Hematopoietic multipotent progenitor cell treated with erythropoietin and hydrocortisone succinate and interleukin-3 and kit ligand, for 17 days (in vitro differentiated cells): ENCODE data around the gene TRIB2.
A peak's percentile ranks its signal among the peaks of the same experiment; 100 is the strongest.
"Not testable (repeated sequence)": the region's sequence is repeated elsewhere in the genome, so short reads cannot be mapped to it uniquely, and the experiment has no call there.

Experiments used
- DNase-seq: peaks from one replicate; pipeline ENCODE4 v3.0.0-alpha.2; 2015; ENCODE audit warnings: low spot score

TRIB2 gene

DNA sequence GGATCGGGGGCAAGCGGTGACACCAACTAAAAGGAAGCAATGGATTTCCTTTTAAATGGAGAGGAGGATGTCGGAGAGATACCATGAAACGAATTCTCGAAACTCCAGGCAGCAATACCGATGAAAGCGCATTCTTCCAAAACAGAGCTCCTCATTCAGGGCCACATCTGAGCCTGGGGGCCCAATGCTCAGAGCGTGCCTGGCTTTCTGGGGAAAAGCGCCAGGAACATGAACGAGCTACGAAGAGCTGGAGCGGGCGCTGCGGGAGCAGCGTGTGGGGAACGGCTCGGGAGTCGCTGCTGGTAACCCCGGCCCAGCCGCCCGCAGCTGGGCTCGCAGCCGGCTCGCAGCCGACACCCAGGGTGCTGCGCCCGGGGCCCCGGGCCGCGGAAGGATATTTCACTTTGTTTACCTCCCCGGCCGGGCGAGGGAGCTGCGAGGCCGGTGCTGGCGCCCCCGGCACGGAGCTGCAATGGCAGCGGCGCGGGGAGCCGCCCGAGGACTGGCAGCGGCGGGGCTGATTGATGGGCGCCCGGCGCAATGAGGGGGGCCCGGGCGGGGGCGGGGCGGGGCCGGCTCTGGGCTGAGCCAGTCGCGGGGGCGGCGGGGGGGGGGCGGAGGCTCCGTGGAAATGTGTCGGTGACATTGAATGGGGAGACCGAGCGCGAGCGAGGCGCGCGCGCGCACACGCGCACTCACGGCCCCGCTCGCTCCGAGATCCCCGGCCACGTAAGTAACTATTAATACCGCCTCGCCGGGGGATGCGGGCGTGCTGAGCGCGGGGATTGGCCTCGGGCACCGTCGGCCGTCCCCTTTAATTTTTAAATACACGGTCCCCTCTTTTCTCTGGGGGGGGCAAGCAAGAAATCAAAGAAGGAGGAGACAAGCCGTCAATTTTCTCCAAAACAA lies at the start of gene TRIB2:
Gene TRIB2, plus strand, starts transcription at position 655 of the 909 bp plus-strand sequence. CDS start 1,372 bp downstream, outside the sequence.
- peak; percentile 72 for DNase-seq

DNA sequence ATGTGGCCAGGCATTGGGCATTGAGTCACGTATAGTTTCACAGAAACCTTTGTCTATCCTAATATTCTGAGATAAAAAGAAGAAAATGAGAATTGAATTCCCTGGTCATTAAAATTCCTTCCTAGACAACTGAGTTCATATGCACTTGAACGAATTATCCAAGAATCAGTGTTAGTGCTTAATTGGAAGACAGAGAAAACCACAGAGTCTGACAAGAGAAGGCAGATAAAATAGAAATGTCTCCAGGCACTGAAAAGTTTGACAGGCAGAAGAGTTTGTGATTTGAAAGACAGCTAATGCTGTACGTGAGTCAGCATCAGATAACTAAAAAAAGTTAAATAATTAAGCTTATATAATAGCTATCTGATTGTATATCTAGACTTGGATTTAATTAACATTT lies 47.7 kb upstream of the TRIB2 start:
- no peak for DNase-seq

DNA sequence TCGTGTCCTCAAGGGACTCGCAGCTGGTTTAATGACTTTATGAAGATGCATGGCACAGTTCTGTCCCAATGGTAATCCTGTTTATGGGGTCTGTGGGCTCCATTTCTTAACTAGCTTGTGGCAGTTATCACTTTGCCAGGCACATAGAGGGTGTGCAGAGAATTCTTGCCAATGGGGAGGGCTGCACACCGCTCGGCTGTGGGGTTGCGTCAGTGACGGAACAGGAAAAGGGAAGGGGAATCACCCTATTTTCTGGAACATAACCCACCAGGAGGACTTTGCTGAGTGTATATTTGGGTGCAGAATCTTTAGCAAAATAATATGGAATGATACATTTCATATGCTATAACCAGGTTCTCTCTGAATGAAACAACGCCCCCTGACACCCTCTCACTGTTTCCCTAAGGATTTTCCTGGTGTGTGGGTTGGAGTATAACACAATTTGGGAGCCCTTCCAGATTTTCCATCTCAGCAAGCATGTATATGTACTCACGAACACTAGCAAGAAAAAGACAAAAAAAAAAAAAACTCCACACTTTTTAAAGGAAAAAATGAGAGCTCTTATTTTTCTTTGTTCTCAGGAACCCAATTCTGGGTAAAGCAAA lies 43.9 kb upstream of the TRIB2 start:
- DNase-seq = no peak

DNA sequence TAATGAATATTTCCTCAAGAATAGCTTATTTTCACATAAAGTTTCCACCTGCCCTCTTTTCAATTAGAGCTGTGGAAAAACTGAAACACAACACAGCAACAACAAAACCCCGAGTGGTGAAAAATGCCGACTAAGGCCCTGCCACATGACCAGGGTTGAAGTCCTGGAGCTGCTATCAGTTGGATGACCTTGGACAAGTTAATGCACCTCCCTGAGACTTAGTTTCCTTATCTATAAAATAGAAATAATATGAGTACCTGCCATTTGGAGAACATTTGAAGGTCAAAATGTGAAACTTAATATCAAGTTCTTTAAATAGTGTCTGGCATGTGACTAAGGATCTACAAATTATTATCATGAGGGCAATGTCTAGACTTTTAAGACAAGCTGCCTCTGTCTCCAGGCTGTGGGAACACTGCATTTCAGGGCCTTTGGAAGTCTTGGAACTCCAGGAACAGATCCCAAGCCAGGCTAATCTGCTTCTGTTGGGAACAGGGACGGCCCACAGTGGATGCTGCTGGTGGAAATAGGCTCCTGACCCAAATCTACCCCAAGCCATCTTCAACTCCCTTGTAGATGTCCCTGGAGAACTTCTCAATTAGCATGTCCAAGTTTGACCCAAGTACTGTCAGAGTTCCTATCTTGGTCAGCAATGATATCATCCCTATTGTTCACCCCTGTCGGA lies 42.0 kb upstream of the TRIB2 start:
- no peak for DNase-seq

DNA sequence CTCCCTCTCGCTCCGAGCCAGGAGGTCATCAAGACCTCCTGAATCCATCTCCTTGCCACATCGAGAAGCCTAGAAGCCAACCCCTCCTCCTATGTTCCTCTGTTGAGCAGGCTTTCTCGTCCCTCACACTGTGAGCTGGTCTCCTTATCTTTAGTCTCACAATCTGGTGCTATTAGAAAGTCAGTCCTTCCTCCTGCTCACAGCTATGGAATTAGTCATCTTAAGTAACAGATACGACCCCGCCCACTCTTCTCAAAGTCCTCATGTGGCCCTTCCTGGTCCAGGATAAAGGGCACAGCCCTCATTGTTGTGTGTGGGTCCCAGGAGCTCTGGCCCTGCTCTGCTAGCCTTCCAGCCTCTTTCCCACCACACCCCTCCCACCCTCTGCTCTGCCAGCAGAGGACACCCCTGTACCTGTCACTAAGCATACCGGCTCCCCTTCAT lies 41.4 kb upstream of the TRIB2 start:
- no peak for DNase-seq

DNA sequence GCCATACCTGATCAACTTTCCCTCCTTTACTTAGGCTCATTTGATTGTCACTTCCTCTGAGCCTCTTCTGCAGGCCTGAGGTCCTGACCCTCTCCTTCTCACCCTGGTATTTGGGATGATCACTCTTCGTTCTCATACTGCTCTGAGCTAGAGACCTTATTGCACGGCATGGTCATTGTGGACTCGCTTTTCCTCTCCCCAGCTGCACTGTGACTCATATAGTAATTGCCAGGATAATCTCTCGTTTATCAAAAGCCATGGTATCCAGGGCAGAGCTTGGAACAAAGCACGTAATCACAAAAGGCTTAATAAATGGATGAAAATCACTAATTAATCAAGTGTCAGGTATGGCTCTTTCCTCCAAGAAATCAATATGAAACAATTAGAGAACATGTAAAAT lies 40.9 kb upstream of the TRIB2 start:
- DNase-seq = no peak

DNA sequence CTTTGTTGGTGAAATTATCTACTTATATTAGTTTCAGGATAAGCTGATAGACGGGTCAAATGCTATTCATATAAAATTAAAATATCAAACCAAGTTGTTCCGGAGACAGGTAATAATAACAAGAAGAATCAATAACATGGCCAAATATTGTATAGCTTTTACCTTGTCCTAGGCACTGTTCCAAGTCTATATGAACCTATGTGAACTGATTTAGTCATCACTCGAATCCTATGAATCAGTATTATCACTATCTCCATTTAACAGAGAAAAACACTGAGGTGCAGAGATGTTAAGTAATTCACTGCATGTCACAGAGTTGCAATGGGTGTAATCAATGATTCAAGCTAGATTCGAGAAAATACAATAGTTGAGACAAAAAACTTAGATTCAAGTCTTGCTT lies 40.0 kb upstream of the TRIB2 start:
- DNase-seq = no peak

DNA sequence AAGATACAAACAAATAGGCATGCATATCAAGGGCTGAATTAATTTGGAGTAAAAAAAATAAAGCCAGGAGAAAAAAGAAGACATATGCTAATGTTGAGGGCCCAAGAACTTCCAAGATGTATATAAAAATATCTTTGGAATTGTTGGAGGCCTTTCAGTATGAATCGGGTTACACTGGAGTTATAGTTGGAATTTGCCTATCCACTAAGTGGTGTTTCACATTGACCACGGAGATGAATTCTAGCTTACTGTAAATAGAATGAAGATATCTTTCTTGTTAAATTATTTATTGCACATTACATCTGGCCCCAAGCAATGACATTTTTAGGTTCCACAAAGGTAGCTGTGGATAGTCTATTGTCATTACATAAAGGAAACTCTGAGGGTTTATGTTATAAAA lies 38.5 kb upstream of the TRIB2 start:
- no peak for DNase-seq

DNA sequence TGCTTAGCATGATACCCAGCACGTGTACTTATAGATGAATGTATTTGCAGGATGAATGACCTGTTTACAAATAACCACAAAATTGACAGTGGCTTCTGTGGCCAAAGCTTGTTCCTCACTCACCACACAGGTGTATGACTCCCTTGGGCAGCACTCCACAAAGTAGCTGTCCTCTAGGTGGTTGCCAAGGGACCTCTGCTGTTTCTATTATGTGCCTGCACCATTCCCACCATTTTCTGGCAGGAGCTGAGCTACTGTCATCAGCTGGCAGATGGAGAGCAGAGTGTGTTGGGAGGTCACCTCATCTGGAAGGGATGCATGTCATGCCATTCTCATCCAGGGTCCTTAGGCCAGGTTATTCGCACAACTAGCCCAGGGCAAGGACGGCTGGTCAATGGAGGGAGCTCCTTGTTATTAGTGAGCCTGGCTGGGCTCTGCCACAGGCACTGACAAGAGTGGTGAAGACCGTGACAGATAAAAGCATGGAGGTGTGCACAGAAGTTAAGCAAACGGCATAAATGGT lies 37.1 kb upstream of the TRIB2 start:
- DNase-seq = no peak

DNA sequence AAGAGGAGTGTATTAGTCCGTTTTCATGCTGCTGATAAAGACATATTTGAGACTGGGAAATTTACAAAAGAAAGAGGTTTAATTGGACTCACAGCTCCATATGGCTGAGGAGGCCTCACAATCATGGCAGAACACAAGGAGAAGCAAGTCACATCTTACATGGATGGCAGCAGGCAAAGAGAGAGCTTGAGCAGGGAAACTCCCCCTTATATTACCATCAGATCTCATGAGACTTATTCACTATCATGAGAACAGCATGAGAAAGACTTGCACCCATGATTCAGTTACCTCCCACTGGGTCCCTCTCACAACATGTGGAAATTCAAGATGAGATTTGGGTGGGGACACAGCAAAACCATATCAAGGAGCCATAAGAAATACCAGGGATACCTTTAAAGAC lies 36.6 kb upstream of the TRIB2 start:
- not testable (repeated sequence) for DNase-seq

DNA sequence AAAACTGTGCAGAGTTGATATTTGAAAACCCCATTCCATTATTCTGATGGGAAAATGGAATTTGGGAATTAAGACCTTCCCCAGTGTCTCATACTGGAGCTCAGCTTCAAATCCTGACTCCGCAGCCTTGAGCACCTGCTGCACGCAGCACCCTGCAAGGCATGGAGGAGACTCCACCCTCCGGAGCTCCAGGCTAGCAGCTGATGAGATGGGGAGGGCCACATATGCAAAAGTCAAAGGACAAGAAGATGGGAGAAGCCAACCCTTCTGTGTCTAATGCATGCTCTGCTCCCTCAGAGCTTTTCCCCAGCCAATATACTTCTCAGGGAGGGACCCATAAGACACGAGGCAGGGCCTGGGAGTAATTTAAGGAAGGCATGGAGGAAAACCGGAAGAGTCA lies 34.7 kb upstream of the TRIB2 start:
- DNase-seq = no peak

DNA sequence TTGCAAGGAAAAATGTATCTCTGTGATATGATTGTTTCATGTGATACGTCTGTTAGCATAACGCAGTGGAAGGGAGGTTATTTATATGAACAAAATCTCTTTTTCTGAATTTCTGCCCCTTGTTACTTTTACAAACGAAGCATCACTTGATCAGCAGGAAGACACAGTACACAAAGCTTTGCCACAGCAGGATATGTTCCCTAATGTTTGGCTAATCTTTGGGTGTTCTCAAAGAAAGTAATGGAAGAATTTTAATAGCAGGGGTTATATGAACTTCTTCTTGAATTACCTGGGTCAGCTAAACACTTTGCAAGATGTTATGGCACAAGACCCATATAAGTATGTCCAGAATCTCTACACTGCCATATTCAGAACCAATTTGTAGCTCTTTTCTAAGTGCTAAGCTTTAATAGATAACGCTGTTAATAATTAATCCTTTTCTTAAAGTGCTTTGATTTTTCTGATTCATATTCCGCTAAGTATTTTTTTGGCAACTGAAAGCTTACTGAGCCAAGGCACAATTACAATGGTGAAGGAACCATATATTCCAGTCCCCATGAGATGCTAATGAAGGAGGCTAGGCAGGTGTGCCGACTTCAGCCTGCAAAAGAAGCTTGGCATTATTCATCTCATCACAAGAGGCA lies 33.2 kb upstream of the TRIB2 start:
- DNase-seq = no peak

DNA sequence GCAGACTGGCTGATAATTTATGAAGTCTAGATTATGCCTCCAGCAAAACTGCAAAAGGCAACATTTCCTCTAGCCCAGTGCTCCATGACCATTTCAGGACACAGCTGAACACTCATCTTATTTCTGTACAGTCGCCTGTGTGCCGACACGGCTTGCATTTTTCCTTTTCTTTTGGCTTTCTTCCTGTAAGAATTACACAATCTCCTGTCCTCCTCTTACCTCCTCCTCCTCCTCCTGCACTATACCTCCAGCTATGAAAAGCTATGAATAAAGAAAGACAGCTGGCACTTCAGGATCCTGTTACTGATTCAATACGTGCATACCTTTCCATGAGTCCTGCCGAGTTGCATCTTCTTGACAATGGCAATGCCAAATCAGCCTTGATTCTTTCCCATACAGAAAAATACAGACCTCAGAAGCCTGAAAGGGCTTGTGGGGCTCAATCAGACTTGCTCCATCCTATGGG lies 32.2 kb upstream of the TRIB2 start:
- DNase-seq = no peak

DNA sequence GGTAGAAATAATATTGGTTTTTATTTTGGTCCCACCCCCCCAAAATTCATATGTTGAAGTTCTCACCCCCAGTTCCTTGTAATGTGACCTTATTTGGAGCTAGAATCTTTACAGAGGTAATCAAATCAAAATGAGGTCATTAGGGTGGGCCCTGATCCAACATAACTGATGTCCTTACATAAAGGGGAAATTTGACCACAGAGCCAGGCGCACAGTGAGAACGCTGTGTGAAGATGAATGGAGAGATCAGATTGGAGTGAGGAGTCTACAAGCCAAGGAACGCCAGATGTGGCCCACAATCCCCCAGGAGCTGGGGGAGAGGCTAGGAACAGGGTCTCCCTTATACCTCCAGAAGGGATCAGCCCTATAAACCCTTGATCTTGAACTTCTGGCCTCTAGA lies 31.6 kb upstream of the TRIB2 start:
- no peak for DNase-seq

DNA sequence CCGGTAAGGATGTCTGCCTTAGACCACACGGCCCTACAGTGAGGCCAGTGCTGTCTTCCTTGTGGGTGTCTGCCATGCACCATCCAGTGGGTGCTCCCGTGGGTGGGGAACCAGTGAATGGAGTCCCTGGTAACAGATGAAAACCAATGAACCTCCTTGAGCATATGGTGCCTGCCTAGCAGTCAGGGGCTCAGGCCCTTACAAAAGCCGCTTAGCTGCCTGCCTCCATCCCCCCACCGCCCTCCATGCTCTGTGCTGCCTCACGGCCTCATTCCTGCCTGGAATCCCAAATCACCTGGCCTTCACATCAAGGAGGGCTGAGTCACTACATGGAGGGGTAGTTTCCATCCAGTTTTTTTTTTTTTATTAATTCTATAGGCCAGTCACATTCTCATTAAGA lies 30.8 kb upstream of the TRIB2 start:
- DNase-seq = no peak

DNA sequence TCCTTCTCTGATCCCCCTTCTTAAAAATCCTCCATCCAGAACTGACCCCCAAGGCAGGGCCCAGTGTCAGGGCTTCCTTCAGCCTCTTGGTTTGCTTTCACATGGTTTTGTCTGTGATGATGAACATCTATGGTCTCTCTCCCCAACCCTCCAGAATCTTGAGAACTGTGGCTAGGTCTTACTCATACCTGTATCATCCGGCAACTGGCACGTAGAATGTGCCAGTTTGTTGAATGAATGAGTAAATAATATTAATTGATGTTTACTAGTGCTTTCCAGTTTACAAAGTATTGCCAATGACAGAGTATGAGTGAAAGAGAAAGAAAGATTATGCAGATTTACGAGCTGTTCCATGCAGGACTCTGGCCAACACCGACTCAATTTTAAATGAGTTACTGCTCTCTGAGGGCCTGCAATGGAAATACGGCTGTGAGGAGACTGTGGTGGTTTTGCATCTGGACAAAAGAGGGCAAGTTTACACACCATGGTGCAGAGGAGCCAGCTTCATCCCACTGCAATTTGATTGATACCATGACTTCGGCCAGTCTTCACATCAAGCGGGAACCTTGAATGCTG lies 29.9 kb upstream of the TRIB2 start:
- no peak for DNase-seq

DNA sequence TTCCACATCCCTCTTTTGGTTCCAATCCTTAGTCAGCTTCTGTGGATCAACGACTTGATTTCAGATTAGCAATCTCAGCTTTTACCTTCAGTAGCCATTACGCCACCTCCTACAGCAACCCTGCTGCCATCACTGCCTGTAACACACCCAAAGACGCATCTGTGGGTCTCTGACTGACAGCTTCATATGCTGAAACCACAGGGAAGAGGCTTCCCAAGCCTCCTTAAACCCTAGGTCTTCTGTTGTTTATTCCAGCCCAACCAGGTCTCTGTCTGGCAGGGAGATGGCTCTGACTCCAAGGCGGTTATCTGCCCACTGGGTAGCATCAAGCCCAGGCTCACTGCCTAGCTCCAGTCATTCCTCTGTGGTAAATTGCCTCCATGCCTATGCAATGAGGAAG lies 28.6 kb upstream of the TRIB2 start:
- DNase-seq = no peak

DNA sequence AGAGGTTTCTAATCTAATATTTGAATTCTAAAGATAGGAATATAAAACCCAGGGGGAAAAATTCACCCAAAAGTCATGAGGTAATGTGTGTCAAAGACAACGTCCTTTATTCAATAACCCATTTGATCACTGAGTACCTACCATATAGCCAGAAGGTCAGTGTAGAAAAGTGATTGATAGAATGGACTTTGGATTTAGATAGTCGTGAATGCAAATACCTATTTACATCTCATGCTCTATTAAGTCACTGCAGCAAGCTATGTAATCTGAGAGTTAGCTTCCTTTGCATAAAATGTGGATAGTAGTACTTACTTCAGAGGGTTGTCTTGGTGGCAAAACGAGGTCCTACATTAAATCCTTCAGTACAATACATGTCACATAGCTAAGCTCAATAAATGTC lies 27.8 kb upstream of the TRIB2 start:
- DNase-seq = no peak

DNA sequence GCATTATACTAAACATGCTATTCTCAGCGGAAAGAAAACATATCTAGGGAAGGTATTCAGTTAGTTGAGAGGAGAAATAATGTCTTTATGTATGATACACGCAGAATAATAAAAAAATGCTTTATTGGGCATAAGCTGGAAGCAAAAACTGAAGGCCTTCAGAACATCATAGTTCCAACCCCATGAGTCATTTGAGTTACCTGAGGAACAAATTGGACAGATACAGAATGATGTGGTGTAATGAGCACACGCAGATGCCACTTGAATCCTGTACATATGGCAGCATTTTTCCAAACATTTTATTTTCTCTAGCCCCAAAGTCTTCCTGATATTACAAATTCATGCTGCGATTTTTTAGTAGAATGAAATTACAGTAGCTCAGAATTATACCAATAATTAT lies 23.2 kb upstream of the TRIB2 start:
- DNase-seq = no peak

DNA sequence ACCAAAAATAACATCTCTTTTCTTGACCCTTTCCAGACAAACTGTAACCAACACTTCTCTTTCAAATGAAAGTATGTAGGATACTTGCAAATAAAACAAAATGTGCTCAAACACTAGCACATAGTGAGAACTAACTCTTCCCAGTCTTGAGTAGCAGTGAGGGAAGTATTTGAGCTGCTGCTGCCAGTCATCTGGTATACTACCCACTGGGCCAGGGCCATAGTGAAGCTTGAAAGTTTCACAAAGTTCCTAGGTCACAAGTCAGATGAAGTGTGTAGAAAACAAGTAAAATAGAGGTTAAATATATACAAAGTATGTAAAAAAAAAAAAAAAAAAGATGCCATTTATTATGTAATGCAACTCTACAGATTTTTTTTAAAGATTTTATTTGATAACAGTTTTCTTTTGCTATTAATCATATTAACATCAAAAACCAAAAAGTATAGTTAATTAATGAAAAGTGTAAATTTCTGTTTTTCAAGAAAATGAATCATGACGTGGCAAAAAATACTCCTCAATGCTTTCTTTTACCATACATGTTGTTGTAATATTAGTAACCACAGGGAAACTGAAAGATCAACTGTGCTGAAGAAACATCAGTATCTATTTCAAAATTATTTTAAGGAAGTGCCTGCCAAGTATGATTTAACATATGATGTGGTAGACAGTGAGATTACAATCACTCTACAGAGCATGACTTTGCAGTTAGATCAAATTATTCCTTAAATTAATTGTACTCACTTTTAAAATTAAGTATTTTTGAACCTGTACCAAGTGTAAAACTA lies 21.6 kb upstream of the TRIB2 start:
- DNase-seq = no peak

DNA sequence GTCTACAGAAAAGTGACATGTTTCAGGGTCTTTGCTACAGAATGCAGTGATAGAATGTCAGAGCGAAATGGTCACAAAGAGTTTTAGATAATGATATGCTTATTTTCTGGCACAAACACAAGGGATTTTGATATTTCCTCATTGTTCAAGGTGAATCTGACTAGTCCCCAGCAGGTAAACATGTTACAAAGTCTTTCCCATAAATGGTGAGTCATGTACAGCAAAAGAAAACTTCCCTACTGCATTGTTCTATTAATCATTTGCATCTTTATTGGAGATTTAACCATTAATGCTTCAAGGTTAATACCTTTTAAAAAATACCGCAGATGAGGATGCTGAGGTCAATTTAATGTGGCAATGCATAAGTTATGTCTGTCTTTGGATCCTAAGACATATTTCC lies 19.1 kb upstream of the TRIB2 start:
- DNase-seq = no peak
